ENCODE data around the gene GPR55. TPM values are rescaled to one million over a fixed set of nuclear protein-coding genes. Genes with fewer than 3 reads are reported as not detected.

GPR55 gene
- total RNA-seq, 2 experiments from 2014 or later, result 18.8 to 21.5 TPM

DNA sequence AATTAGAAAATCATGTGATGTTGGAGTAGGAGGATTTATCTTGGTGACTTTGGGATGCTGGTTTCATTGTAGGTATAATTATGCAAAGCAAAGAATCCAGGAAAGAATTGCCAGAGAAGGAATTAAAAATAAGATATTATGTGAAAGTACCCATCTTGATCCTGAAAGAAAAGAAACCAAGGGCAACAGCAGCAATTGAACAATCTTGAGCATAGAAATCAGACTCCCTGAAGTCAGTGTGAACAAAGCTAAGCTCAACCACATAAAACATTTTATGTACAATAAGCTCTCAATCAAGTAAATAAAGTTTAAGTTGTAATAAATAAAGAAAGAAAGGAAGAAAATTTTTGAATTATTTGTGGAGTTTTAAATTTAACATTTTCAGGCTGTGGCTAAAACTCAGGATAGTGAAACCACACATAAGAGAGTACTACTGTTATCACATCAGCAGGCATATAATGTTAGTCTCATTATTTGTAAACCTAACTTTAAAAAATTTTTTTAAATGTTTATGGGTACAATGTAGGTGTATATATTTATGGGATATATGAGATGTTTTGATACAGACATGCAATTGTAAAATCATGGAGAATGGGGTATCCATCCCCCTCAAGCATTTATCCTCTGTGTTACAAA lies 32.8 kb upstream of the GPR55 start:
- POLR2A ChIA-PET, result no interaction called here
- peak overlapping the region; percentile 87 for H3K4me3 Mint-ChIP-seq
- H3K4me1 Mint-ChIP-seq, result peaks cover 38% of the 10 kb centered on the region
- DNase-seq, result no peak
- peak overlapping the region; percentile 93 for H3K27ac Mint-ChIP-seq
- no peaks in the 10 kb centered on the region for H3K27me3 Mint-ChIP-seq
- peaks cover 1% of the 10 kb centered on the region for H3K36me3 Mint-ChIP-seq
- no peak for ATAC-seq (ENCODE audit: low read depth)
- H3K9me3 Mint-ChIP-seq, result no peaks in the 10 kb centered on the region

DNA sequence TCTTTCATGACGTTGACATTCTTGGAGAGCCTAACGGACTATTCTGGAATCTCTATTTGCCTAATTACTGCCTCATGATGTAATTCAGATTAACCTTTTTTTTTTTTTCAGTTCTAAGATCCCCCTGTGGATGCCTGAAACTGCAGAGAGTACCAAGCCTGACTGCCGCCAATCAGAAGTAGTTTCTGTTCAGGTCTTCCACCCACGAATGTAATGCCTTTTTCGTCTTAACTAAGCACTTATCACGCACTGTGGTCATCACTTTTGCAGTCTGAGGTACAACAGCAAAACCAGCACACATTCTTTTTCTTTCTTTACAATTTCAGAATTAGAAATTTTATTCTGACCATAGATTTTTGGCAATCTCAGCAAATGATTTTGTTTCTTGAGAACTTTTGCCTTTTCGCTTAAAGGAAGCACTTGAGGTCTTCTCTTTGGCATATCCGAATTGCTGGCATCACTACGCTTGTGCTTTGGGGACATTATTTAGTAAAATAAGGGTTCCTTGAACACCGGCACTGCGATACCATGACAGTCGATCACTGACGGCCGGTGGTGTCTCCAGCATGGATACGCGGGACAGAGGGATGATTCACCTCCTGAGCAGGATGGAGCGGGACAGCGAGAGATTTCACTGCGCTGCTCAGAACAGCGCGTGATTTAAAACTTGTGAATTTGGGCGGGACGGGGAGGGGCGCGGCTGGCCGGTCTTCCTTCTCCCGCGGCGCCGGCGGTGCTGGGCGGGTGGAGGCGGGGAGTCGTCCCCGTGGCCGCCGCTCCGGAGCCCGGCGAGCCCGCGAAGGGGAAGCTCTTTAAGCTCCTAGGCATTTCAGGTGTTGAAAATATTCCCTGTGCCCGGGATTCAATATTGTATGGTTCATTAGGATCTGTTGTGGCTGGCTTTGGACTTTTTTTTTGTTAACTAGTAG lies 32.0 kb upstream of the GPR55 start:
- Mint-ChIP-seq H3K9me3 (no peaks in the 10 kb centered on the region), H3K27me3 (no peaks in the 10 kb centered on the region), H3K27ac (peak overlapping the region; percentile 97), H3K4me3 (peak overlapping the region; percentile 87), H3K4me1 (peaks cover 38% of the 10 kb centered on the region), H3K36me3 (peaks cover 1% of the 10 kb centered on the region)
- POLR2A ChIA-PET, result interaction anchor here (1.2 to 2.3 kb wide), 2 partner anchors 30 to 32 kb away, joined by 3 to 10 read pairs; partner anchors contain the start of gene GPR55
- ATAC-seq (ENCODE audit: low read depth) (peak; percentile 81), DNase-seq (peak; percentile 64)

DNA sequence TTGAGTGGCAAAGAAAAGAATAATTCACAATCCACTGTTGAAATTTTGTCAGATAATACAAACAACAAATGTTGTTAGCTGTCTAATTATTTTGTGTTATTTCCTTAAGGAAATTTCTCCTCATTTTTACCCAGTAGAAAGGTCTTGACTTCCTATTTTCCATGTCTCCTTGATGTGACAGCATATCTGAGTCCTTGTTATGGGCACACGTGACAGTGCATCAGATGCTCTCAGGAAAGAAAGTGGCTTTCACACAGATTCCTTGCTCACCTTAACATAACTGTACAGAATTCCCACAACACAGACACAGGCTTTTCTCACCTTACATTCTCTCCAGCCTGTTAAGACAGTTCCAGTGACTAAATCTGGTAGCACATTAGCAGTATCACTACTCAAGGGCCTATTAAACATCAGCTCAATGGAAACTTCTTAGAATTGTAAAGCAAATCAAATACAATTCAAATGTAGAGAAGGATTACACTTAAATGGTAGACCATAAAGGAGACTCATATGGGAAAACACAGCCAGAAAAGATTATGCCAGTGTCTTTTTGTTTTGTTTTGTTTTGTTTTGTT lies 30.2 kb upstream of the GPR55 start:
- POLR2A ChIA-PET, result interaction anchor here (1.2 to 2.3 kb wide), 2 partner anchors 28 to 30 kb away, joined by 3 to 10 read pairs; partner anchors contain the start of gene GPR55
- ATAC-seq (ENCODE audit: low read depth) (no peak), DNase-seq (no peak)
- no peak overlapping the region for H3K4me3 Mint-ChIP-seq
- no peaks in the 10 kb centered on the region for H3K27me3 Mint-ChIP-seq
- H3K9me3 Mint-ChIP-seq, result no peaks in the 10 kb centered on the region
- H3K4me1 Mint-ChIP-seq, result peaks cover 39% of the 10 kb centered on the region
- peaks cover 1% of the 10 kb centered on the region for H3K36me3 Mint-ChIP-seq
- no peak overlapping the region for H3K27ac Mint-ChIP-seq

DNA sequence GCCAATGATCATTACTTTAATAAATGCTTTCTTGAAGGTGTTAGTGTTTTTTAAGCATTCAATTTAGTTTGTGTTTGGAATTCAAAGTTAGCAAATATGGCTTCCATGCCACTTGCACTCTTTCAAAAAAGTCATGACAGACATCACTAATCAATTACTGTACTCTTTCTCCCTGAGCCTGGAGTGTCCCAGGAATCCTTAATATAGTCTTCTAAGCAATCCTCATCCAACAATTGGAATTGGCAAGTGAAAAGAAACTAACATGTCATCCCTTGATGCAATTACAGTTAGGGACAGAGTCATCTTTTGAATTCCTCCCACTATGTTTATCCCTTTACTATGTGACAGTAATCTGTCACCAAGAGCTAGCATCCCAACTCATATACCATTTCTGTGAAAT lies 29.7 kb upstream of the GPR55 start:
- peaks cover 37% of the 10 kb centered on the region for H3K4me1 Mint-ChIP-seq
- no peak overlapping the region for H3K4me3 Mint-ChIP-seq
- ATAC-seq (ENCODE audit: low read depth) (no peak), DNase-seq (no peak)
- POLR2A ChIA-PET, result interaction anchor here (0.7 to 2.3 kb wide), 2 partner anchors 30 to 32 kb away, joined by 3 to 10 read pairs; partner anchors contain the start of gene GPR55
- H3K36me3 Mint-ChIP-seq, result peaks cover 1% of the 10 kb centered on the region
- H3K27me3 Mint-ChIP-seq, result no peaks in the 10 kb centered on the region
- H3K27ac Mint-ChIP-seq, result no peak overlapping the region
- H3K9me3 Mint-ChIP-seq, result no peaks in the 10 kb centered on the region

DNA sequence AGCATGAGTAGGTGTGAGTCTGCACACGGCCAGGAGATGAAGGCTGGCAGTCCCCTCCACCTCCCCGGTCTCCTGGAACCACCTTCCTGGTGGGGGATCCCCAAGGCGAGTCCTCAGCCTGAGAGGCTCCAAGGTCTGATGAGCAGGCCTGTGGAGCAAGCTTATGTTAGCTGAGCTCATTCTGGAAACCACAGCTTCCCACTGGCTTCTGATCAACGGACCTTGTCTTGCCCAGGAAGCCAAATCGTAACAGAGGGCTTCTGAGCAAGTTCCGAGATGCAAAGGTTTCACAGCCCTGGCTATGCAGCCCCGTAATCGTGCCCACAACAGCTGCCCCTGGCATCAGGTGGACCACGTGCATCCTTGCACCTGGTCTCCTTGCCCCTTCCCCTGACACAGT lies 28.8 kb upstream of the GPR55 start:
- DNase-seq (no peak), ATAC-seq (ENCODE audit: low read depth) (no peak)
- H3K36me3 Mint-ChIP-seq, result peaks cover 1% of the 10 kb centered on the region
- no peak overlapping the region for H3K4me3 Mint-ChIP-seq
- H3K27ac Mint-ChIP-seq, result peak overlapping the region; percentile 18
- H3K9me3 Mint-ChIP-seq, result no peaks in the 10 kb centered on the region
- POLR2A ChIA-PET, result interaction anchor here (0.7 kb wide), 1 partner anchor 33 kb away, joined by 3 read pairs; no protein-coding TSS in a partner anchor
- peaks cover 33% of the 10 kb centered on the region for H3K4me1 Mint-ChIP-seq
- no peaks in the 10 kb centered on the region for H3K27me3 Mint-ChIP-seq

DNA sequence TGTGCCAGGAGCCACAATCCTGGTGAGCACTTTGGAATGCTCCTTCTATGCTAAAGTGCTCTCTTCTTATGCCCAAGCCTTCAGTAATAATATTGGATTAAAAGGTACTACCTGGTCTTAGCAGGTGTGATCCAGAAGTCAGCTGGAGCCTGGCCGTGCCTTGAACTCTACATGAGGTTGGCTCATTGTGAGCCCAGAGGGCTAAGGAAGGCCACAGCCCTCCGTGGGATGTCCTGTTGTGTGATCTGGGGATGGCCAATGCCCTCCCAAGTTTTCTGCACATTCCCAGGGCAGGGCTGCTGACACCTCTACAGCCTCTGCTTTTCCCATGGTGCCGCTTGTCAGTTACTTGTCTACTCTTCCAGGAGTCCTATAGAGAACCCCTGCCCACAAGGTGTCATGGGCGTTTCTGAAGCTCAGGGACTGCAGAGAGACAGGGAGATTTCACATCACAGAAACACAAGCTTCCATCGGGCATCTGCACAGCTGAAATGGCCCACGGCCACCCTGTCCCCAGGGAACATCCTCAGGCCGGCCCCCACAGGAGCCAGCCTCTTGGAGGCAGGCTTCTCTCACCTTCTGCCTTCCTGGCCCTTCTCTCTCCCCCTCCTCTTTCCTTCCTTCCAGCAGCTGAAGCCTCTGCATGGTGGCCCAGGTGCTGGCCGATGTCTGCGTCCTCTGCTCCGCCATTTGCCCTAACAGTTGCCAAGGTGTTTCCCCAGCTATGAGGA lies 27.3 kb upstream of the GPR55 start:
- H3K27ac Mint-ChIP-seq, result no peak overlapping the region
- POLR2A ChIA-PET, result no interaction called here
- no peak for ATAC-seq (ENCODE audit: low read depth)

GRCh38 chr2:230951396-230951795 lies 26.4 kb upstream of the GPR55 start:
- Mint-ChIP-seq H3K4me3 (no peak overlapping the region), H3K4me1 (peaks cover 19% of the 10 kb centered on the region), H3K27me3 (no peaks in the 10 kb centered on the region), H3K9me3 (no peaks in the 10 kb centered on the region), H3K27ac (no peak overlapping the region), H3K36me3 (peaks cover 1% of the 10 kb centered on the region)
- POLR2A ChIA-PET, result no interaction called here
- ATAC-seq (ENCODE audit: low read depth), result no peak
- DNase-seq, result no peak

More for the DNA sequence above, 27.3 kb upstream of the GPR55 start:
- Mint-ChIP-seq H3K4me3 (no peak overlapping the region), H3K27me3 (no peaks in the 10 kb centered on the region), H3K9me3 (no peaks in the 10 kb centered on the region), H3K36me3 (peaks cover 1% of the 10 kb centered on the region), H3K4me1 (peaks cover 26% of the 10 kb centered on the region)
- no peak for DNase-seq

- Mint-ChIP-seq H3K27me3 (no peaks in the 10 kb centered on the region), H3K4me3 (no peak overlapping the region), H3K9me3 (no peaks in the 10 kb centered on the region), H3K36me3 (peaks cover 1% of the 10 kb centered on the region), H3K4me1 (peaks cover 19% of the 10 kb centered on the region), H3K27ac (no peak overlapping the region)
- DNase-seq (no peak), ATAC-seq (ENCODE audit: low read depth) (no peak)
- POLR2A ChIA-PET, result no interaction called here
These were observed 25.9 kb upstream of the GPR55 start for GRCh38 chr2:230950874-230951339.

DNA sequence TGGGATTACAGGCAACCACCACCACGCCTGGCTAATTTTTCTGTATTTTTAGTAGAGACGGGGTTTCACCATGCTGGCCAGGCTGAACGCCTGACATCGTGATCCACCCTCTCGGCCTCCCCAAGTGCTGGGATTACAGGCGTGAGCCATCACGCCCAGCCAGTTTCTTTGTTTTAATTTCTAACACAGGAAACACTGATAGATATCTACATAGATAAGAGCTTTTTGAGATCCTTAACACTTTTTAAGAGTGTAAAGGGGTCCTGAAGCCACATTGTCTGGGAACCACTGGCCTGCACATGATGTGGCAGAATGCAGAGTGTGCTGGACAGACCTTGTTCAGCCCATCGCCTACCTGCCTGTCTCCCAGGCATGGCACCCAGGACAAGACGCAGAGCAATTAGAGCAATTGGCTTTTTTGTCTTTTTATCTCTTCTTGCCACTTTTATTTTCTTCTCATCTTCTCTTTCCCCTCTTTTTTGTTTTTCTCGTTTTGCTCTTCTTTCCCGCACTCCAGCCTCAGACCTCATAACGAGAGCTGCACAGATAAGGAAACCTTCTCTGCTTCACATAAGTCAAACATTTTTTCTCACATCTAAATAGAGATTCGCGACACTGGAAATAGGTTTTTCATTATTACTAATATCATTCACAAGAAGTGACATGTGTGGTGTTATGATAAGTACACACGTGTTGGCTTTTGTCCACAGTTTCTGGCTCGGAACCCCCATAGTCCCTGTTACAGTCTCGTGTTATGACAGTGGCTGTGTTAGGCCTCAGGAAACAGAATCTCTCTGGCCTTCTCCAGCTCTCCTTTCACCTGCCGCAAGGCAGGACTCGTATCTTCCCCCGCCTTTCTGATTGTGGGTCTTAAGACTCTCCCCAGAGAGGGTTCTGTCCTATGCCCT lies 25.2 kb upstream of the GPR55 start:
- H3K4me1 Mint-ChIP-seq, result peaks cover 19% of the 10 kb centered on the region
- POLR2A ChIA-PET, result no interaction called here

DNA sequence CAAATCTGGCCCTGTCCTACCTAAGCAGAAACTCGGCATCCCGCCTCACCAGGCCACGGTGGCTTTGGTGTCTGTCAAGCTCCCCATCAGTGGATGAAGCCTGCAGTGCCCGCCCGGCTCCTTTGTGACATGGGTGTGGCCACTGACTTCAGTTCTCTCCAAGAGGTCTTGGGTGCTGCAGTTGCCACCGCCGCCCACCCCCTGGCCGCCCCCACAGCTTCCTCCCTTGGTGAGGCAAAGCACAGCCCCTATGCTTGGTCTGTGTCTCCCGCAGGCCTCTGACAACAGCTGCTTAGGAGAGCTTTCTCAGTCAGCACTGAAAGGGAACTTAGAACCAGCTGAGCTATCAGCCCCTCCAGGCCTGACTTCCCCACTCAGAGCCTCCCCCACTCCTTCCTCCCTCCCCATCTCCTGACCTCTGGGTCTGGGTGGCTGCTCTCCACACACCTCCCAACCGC lies 22.9 kb upstream of the GPR55 start:
- H3K4me3 Mint-ChIP-seq, result no peak overlapping the region
- H3K27ac Mint-ChIP-seq, result no peak overlapping the region
- peaks cover 2% of the 10 kb centered on the region for H3K36me3 Mint-ChIP-seq
- H3K9me3 Mint-ChIP-seq, result no peaks in the 10 kb centered on the region
- H3K27me3 Mint-ChIP-seq, result no peaks in the 10 kb centered on the region
- ATAC-seq (ENCODE audit: low read depth), result no peak
- peaks cover 17% of the 10 kb centered on the region for H3K4me1 Mint-ChIP-seq
- no peak for DNase-seq
- POLR2A ChIA-PET, result interaction anchor here (0.6 to 2.8 kb wide), 3 partner anchors 15 to 39 kb away, joined by 3 to 13 read pairs (median 3); partner anchors contain the start of gene GPR55

More for the DNA sequence above, 25.2 kb upstream of the GPR55 start:
- no peaks in the 10 kb centered on the region for H3K9me3 Mint-ChIP-seq
- H3K27ac Mint-ChIP-seq, result no peak overlapping the region
- H3K36me3 Mint-ChIP-seq, result peaks cover 1% of the 10 kb centered on the region
- DNase-seq, result no peak
- H3K4me3 Mint-ChIP-seq, result no peak overlapping the region
- ATAC-seq (ENCODE audit: low read depth), result no peak
- H3K27me3 Mint-ChIP-seq, result no peaks in the 10 kb centered on the region

- ATAC-seq (ENCODE audit: low read depth) (no peak), DNase-seq (no peak)
- Mint-ChIP-seq H3K27me3 (no peaks in the 10 kb centered on the region), H3K4me3 (no peak overlapping the region), H3K4me1 (peaks cover 19% of the 10 kb centered on the region), H3K36me3 (peaks cover 2% of the 10 kb centered on the region), H3K27ac (no peak overlapping the region), H3K9me3 (no peaks in the 10 kb centered on the region)
- POLR2A ChIA-PET, result interaction anchor here (0.6 to 2.8 kb wide), 4 partner anchors 15 to 42 kb away, joined by 3 to 13 read pairs (median 3); partner anchors contain the start of gene GPR55
These were observed 22.2 kb upstream of the GPR55 start for GRCh38 chr2:230947235-230947576.

All from activated naive CD8-positive, alpha-beta T cell treated with anti-CD3 and anti-CD28 coated beads, Interleukin-2, amount 10 ng/mL, durations not matched to agents 7 days and 5 days (primary cell).